Left forelimb (tissue), 1 donor: ENCODE data around the gene RAP1GAP2.
A peak's percentile ranks its signal among the peaks of the same experiment; 100 is the strongest.
"Not testable (repeated sequence)": the region's sequence is repeated elsewhere in the genome, so short reads cannot be mapped to it uniquely, and the experiment has no call there.

ENCODE experiments used
- DNase-seq: peaks from one replicate; pipeline ENCODE4 v3.0.0-alpha.2; 2018; ENCODE audit warnings: low spot score

Gene RAP1GAP2

DNA sequence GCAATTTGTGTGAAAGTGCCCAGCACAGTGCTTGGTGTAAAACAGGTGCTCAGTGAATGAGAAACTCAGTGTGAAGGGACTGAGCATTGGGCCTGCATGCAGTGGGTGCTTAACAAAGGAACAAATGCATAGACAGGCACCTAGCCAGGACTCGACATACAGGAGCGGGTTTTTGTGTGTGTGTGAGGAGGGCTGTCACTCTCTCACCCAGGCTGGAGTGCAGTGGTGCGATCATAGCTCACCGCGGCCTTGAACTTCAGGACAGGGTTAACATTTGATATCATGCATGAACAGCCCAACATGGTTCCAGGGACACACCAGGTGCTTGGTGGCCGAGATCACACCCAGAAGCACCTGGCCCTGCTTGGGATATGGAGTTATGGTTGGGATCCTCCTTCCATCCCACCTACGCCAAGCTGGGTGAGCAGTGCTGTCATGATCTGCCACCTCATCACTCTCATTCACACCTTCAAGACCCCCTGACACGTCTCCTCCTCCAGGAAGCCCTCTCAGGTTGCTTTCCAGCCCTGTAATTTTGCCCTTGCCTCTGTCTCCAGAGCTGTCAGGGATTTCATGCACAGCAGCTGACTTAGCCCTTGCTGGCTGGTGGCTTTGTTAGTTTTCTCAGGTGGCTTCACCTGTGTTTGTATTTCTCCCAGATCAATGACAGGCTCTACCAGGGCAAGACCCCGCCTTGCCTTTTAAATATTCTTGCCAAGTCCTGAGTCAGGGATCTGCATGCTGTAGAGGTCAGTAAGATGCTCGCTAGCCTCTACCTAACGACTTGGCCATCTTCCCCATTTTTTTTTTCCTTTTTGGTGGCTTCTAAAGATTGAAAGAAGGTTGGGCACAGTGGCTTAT, 200.8 kb downstream of the RAP1GAP2 start:
- DNase-seq = peak; percentile 54

DNA sequence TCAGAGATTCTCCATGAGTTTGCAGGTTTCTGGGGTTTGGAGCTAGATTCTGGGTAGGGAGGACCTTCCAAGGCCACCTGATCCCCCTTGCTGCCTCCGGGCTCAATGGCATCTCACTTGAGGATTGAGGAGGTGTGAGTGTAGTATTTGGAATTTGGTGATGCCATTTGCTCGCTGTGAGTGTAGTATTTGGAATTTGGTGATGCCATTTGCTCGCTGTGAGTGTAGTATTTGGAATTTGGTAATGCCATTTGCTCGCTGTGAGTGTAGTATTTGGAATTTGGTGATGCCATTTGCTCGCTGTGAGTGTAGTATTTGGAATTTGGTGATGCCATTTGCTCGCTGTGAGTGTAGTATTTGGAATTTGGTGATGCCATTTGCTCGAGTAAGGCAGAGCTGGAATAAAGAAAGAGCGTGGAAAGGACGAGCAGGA, 202.2 kb downstream of the RAP1GAP2 start:
- DNase-seq = not testable (repeated sequence)

DNA sequence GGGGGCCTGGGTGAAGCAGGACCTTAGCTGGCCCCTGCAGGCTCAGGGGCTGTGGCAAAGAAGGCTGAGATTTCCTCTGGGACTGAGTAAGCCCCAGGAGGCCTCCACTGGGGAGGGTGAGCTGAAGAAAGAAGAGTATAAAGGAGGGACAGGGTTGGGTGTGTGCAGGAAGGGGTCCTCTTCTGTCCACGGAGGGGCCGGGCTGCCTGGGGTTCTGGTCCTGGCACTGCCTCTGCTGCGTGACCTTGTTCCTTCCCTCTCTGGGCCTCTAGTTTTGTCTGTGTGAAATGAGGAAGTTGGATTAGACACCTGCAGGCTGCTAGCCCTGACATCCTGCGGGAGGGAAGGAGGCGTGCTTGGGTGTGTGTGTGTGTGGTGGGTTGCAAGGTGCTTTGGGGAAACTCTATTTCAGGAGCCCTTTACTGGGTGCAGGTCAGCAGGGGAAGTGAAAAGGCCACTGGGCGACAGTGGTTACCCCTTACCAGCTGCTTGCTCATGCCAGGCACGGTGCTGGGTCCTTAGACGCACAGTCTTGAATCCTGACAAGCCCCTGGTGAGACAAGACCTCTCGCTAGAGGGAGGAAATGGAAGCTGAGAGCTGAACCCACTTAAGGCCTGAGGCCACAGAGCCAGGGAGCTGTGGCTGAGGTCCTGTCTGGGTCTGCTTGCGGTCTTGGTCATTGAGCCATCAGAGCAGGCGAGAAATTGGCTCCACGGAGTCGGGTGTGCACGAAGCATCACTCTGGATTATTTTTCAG, 206.5 kb downstream of the RAP1GAP2 start:
- DNase-seq = peak; percentile 59

DNA sequence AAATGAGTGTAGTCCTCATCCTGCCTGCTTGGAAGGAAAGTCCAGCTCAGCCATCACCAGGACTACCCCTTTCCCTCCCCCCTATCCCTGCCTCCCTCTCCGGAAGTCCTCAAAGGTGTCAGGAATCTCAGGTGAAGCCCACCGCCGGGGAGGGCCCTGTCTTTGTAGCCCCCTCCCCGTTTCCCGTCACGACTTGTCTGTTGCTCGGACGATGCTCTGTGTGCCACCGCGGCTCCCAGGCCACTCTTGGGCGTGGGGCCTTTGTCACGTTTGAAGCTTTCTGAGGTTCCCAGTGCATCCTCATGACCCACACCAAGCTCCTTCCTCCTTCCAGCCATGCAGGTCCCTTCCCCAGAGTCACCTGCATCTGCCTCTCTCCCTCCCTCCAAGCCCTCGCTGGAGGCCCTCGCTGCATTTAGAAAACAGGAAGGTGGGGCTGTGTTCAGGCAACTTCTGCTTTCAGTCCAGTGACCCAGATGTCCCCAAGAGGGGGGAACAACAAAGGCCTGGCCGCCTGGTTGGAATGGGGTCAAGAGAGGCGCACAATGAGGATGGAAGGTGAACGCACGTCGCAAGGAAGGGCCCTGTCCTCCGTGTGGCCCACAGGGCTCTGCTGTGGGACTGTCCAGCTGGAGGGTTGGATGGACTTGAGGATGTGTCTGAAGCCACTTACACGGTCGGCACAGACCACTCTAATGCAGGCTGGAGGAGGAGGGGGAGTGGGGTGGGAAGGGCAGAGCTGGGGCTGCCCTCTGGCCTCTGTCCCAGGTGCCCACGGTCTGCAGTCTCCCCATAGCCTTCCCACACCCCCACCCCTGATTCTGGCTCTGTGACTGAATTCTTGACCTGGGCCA, 207.3 kb downstream of the RAP1GAP2 start:
- peak; percentile 58 for DNase-seq

DNA sequence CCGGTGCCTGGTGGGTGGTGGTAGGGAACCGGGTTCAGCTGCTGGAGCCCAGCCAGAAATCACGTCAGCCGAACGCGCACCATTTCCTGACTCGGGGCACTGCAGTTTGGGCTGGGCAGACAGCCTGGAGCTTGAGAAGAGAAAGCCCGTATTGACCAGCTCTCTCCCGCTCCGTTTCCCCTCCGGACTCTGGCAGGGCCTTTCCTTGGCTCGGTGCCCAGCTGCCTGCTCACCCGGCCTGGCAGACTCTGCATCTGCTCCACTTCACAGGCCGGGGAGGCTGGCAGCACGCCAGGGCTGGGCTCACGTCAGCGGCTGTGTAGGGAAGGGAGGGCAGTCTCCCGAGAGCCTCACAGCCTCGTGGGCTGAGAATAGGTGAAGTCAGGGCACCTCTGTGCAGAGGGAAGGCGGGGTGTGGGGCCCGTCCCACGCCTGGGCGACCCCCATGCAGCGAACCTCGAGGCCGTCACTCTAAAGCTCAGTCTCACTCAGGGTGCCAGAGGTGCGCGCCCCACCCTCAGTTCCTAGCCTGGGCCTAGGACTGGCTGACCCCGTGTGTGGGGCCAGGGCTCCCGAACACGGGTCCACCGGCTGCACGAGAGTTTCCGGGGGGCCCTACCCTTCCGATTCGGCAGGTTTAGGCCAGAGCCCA, 208.0 kb downstream of the RAP1GAP2 start:
- peak; percentile 93 for DNase-seq

DNA sequence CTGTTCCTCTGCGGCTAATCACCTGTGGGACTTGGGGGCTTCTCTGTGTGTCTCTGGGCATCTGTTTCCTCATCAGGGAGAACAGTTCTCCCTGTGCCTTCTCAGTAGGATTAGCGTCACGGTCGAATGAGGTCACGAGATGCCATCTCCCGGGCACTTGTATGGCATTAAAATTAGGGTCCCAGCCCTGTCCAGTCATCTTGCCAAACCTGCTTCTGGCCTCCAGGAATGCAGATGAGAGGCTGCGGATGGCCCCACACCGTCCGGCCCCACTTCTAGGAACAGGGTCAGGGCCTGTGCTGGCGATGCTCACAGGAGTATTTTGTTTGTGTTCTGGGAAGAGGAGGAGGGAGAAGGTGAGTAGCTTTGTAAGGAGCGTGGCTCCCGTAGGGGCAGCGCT, 208.7 kb downstream of the RAP1GAP2 start:
- DNase-seq = no peak

DNA sequence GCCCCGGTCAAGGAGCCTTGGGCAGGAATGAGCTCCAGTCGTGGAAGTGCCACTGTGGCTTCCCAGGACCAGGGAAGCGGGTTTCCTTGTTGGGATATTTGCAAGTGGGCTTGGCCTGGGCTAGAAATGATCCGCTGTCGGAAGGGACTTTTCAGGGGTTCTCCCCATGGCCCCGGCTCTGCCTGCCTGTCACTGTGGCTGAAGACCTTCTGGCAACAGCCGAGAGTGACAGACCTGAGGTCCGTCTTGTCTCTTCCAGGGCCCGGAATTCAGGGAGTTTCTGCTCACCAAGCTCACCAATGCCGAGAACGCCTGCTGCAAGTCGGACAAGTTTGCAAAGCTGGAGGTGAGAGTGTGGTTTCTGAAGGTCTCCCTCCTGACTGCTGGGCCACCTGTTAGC, 209.5 kb downstream of the RAP1GAP2 start:
- no peak for DNase-seq

DNA sequence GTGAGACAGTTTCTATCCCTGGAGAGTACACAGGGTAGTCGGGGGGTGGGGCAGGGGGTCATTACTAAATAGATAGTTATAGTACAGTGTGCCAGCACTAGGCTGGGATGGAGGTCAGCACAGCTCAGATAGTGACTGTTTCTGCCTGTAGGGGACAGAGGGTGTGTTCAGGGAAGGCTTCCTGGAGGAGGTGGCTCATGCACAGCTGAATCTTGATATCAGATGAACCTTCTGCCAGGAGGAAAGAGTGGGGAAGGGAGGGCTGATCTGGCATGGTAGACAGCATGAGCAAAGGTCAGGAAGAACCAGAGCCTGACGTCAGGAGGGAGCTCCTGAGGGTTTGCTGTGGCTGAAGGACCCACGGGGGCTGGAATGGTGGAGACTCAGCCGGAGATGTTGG, 210.6 kb downstream of the RAP1GAP2 start:
- DNase-seq = no peak

DNA sequence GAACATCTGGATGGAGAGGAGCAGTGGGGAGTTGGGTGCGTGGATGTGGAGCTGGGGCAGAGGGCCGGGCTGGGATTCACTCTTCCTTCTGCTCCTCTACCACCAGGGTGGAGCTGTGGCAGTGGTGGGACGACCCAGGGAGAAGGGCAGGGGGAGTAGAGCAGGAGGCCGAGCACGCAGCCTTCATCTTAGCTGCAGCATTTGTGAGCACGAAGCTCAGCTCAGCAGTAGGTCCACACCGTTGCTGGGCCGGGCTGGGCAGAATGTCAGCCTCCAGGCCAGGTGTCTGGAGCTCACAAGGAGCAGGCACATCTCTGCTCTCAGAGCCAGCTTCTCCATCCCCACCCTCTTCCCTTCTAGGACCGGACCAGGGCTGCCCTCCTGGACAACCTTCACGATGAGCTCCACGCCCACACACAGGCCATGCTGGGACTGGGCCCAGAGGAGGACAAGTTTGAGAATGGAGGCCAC, 211.4 kb downstream of the RAP1GAP2 start:
- DNase-seq = no peak

DNA sequence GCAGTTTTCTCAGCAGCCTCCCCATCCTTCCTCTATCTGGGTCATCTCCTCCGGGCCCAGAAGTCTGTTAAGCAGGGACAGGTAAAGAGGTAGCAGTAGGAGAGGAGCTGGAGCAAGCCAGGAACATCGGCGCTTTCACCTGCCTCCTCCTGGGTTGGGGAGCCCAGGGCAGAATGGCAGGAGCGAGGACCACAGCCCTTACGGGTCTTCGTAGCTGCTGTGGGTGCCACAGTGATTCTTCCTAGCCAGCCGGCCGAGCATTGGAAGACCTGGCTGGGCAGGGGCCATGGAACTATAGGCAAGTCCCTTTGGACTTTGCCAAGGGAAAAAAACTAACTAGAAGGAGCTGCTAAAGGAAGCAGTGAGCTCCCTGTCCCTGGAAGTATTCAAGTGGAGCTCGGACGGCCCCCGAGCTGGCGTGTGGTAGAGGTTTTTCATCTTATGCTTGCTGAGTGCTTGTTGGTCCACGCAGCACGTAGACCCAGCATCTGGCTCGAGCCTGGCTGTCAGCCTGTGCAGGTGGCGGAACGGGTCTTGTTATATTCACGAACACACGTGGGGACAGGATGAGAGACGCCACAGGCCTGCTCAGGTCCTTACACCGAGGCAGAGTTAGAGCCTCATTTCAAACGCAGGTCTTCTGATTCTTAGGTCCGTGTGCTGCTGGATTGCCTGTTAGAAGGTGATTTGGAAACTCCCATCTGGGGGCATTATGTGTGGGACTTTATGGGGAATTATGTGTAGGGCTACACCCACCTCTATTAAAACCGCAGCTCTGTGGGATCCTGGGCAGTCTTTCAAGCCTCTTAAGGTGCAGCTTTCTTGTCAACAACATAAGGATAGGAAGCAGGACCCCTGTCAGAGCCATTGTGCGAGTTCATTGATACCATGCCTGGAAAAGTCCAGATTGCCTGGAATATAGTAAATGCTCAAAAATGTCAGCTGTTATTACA, 212.4 kb downstream of the RAP1GAP2 start:
- DNase-seq = no peak

DNA sequence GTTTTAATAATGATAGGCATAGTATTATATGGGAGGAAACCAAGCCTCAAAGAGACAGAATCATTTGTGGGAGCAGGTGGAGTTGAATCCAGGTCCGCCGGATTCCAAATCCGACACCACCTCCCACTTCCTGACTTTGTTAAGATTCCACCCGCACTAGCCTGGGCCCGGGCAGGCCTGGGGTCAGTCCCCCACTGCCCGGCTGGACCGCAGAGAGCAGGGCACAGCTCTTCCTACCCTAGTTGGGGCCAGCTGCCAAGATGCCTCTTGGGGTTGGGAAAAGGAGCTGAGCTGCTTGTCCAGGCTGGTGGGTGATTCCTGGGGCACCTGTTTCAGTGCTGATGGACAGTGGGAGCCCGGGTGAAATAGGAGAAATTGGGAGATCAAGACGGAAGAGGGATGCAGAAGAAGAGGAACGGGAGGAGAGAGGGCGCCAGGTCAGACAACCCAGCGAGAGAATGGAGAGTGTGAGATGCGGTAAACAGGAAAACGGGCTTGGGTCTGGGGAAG, 213.2 kb downstream of the RAP1GAP2 start:
- no peak for DNase-seq

DNA sequence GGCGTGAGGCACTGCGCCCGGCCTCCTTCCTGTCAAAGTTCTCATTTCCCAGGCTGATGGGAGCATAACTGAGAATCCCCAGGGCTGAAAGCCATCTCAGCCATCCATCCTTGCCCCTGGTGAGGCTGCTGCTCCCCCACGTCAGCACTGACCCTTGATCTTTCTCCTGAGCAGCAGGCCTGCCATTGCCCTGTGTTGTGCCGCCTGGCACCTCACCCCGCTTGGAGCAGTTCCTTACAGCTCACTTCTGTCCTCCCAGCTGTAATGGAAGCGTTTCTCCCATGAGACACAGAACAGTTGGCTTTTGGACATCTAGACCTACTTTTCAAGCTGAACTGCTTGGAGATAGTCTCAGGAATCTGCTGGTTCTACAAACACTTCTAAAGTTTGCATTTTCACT, 215.7 kb downstream of the RAP1GAP2 start:
- no peak for DNase-seq

DNA sequence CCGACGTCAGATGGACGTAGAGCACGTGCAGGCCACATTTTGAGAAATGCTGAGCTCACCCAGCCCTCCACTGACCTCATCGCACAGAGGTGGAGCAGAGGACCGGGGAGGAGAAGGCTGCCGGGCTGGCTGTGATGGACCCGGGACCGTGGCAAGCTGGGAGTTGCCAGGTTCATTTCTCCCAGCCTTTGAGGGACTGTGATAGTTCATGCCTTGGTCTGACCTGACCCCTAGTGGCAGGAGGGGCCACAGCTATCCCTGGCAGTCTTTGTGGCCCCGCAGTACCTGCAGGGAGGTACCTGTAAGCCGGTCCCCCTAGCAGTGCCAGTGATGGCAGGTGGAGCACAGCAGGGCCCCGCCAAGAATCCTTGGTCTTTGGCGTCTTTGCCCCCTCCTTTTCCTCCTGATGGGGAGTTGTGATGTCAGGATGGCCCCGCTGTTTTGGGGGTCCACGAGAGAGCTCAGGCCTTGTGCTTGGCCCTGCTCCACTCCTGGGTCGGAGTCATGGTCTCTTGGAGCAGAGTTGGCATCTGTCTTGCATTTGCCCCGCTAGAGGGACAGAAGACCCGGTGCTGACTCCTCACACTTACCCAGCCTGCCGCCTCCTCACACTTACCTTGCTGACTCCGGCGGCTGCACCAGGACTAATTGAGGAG, 216.8 kb downstream of the RAP1GAP2 start:
- DNase-seq = no peak

DNA sequence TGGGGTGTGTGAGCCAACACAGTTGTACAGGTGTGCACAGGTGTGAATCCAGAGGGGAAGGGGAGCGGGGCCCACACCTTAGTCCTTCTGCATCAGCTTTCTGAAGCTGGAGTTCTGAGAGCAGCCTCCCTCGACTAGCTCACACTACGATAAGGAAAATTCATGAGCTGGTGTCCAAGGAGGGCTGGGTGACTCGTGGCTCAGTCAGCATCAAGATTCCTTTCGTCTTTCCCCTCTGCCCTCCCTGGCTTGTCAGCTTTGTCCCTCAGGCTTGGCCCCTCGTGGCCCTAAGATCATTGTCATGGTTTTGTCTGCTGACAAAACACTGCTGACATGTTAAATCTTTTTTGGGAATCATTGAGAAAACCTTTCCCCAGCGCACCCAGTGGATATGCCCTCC, 219.7 kb downstream of the RAP1GAP2 start:
- no peak for DNase-seq

DNA sequence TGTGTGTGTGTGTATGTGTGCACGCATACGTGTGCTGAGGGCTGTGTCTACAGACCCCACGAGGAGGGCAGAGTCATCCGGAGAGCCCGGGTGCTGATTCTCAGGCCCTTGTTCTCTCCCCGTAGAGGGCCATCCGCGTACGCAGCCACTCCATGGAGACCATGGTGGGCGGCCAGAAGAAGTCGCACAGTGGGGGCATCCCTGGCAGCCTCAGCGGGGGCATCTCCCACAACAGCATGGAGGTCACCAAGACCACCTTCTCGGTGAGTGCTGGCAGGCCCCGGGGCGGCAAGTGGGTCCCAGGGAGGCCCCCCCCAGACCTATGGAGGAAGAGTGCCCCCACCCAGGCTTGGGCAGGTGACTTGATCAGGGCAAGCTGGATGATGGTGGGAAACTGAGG, 221.7 kb downstream of the RAP1GAP2 start:
- no peak for DNase-seq

DNA sequence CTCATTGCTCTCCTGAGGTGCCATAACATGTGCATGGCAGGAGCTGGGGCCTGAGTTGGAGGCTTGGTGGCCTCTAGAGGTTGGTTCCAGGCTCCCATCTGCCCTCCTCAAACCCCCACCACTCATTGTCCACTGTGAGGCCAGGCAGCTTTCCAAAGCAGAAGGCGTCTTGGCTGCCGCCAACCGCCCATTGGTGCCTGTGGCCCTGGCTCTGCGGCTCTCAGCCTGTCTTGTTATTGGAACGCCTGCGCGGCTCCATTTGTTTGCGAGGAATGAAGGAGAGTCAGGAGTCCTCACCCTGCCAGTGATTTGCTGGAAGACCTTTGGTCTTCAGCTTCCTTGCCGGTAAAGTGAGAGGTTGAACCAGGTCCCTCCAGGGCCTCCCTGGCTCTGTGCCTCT, 223.5 kb downstream of the RAP1GAP2 start:
- no peak for DNase-seq

DNA sequence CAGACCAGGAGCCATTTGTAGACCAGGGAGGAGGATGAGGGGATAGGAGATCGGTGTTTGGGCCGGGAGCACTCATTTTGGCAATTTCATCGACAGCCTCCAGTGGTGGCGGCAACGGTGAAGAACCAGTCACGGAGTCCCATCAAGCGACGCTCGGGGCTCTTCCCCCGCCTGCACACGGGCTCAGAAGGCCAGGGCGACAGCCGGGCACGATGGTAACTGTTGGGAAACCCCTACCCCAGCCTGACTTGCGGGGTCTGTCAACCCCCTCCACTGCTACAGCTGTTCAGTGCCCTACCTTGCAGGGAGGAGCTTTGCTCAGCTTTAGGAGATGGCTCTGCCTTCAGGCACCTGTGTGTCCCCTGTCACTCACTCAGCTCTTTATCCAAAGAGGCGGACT, 224.1 kb downstream of the RAP1GAP2 start:
- DNase-seq = no peak

DNA sequence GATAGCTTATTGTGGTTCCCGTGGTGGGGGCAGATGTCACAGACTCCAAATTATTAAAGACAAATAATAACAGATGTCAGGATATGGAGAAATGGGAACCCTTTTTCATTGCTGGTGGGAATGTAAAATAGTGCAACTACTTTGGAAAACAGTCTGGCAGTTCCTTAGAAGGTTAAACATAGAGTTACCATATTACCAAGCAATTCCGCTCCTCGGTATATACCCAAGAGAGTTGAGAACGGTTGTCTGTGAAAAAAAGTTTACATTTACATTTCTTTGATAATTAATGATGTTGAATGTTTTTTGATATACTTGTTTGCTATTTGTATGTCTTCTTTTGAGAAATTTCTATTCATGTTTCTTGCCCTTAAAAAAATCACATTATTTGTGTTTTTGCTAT, 226.0 kb downstream of the RAP1GAP2 start:
- no peak for DNase-seq

DNA sequence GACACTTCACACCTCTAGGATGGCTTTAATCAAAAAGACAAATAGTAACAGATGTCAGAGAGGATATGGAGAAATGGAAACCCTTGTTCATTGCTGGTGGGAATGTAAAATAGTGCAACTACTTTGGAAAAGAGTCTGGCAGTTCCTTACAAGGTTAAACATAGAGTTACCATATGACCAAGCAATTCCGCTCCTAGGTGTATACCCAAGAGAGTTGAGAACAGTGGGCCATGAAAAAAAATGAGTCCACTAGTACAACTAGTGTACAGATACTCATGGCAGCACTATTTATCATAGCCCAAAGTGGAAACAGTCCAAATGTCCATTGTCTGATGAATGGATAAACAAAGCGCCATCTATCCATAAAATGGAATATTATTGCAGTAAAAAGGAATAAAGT, 228.1 kb downstream of the RAP1GAP2 start:
- DNase-seq = no peak
